ENCODE data around the gene CYB5RL.

DNA sequence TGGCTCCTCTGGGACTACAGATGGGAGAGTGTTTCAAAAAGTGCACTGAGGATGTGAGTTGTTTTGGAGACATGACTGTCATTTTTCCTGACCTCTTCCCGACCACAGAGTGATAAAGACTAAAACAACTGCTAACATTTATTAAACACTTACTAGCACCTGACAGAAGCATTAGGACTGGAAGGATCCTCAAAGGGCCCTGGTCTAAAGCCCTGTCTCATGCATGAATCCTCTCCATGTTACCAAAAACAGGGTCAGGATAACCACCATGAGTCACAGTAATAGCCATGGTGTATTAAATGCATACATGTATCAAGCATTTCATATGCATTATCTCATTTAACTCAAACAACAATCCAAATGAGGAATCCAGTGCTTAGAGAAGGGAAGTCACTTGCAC, 11.5 kb downstream of the CYB5RL start:
- TF ChIP-seq TCF12 (IDR thresholded peaks at IDR 0.05; ENCODE audit: low read depth, low read length) (no peak), ZNF274 (IDR thresholded peaks at IDR 0.05; ENCODE audit: borderline replicate concordance, extremely low read depth, low read length) (no peak), CTBP2 (IDR thresholded peaks at IDR 0.05; ENCODE audit: borderline replicate concordance, insufficient read depth, insufficient read length, low read length) (no peak), RFX5 (IDR thresholded peaks at IDR 0.05; ENCODE audit: borderline replicate concordance, low read depth, low read length) (no peak), SUZ12 (IDR thresholded peaks at IDR 0.05; ENCODE audit: low read length) (no peak), CEBPB (IDR thresholded peaks at IDR 0.05; ENCODE audit: low read depth, low read length) (no peak)
- TF ChIP-seq, protein P1, sequence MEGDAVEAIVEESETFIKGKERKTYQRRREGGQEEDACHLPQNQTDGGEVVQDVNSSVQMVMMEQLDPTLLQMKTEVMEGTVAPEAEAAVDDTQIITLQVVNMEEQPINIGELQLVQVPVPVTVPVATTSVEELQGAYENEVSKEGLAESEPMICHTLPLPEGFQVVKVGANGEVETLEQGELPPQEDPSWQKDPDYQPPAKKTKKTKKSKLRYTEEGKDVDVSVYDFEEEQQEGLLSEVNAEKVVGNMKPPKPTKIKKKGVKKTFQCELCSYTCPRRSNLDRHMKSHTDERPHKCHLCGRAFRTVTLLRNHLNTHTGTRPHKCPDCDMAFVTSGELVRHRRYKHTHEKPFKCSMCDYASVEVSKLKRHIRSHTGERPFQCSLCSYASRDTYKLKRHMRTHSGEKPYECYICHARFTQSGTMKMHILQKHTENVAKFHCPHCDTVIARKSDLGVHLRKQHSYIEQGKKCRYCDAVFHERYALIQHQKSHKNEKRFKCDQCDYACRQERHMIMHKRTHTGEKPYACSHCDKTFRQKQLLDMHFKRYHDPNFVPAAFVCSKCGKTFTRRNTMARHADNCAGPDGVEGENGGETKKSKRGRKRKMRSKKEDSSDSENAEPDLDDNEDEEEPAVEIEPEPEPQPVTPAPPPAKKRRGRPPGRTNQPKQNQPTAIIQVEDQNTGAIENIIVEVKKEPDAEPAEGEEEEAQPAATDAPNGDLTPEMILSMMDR (IDR thresholded peaks at IDR 0.05; ENCODE audit: control extremely low read depth in 1 of 3, insufficient read depth in 1 of 3, low read depth in 1 of 3, low read length in 3 of 3), result no peak

All from H1 (cell line).